Measurements from ENCODE around the gene ASL. TPM values are rescaled to one million over a fixed set of nuclear protein-coding genes. Genes with fewer than 3 reads are reported as not detected.
"Not testable (repeated sequence)": the region's sequence is repeated elsewhere in the genome, so short reads cannot be mapped to it uniquely, and the experiment has no call there.

The ASL gene
- total RNA-seq = 33.1 and 34.7 TPM in 2 replicates

- intact Hi-C loops (cut with micrococcal nuclease) = loop anchor here (1.0 to 10.0 kb wide), 6 partner anchors 38 to 552 kb away; partner anchors contain the start of genes CRCP, GUSB, KCTD7 and TPST1
Observed at GRCh38 chr7:66075590-66076461, at the start of gene ASL. ASL (plus strand) TSS chr7:66075819; CDS start chr7:66076082, 263 bp downstream.

GRCh38 chr7:66028342-66028741 is 47.3 kb upstream of the ASL start:
- intact Hi-C loops (cut with micrococcal nuclease) = not testable (repeated sequence)

- intact Hi-C loops (cut with micrococcal nuclease) = no loop called here
Observed at GRCh38 chr7:66033471-66034385, 41.9 kb upstream of the ASL start.

- intact Hi-C loops (cut with micrococcal nuclease) = not testable (repeated sequence)
Observed at GRCh38 chr7:66034436-66035010, 41.1 kb upstream of the ASL start.

GRCh38 chr7:66036382-66036781 is 39.2 kb upstream of the ASL start:
- intact Hi-C loops (cut with micrococcal nuclease) = no loop called here

GRCh38 chr7:66036788-66037187 is 38.8 kb upstream of the ASL start:
- intact Hi-C loops (cut with micrococcal nuclease) = no loop called here

GRCh38 chr7:66039094-66039670 is 36.4 kb upstream of the ASL start:
- intact Hi-C loops (cut with micrococcal nuclease) = no loop called here

GRCh38 chr7:66043681-66044497 is 31.7 kb upstream of the ASL start:
- intact Hi-C loops (cut with micrococcal nuclease) = no loop called here

- intact Hi-C loops (cut with micrococcal nuclease) = not testable (repeated sequence)
Observed at GRCh38 chr7:66044498-66044854, 31.1 kb upstream of the ASL start.

GRCh38 chr7:66047426-66047825 is 28.2 kb upstream of the ASL start:
- intact Hi-C loops (cut with micrococcal nuclease) = no loop called here

- intact Hi-C loops (cut with micrococcal nuclease) = not testable (repeated sequence)
Observed at GRCh38 chr7:66049886-66050285, 25.7 kb upstream of the ASL start.

- intact Hi-C loops (cut with micrococcal nuclease) = no loop called here
Observed at GRCh38 chr7:66050337-66050957, 25.2 kb upstream of the ASL start.

- intact Hi-C loops (cut with micrococcal nuclease) = no loop called here
Observed at GRCh38 chr7:66050990-66051448, 24.6 kb upstream of the ASL start.

GRCh38 chr7:66052447-66052846 is 23.2 kb upstream of the ASL start:
- intact Hi-C loops (cut with micrococcal nuclease) = no loop called here

GRCh38 chr7:66054063-66054462 is 21.6 kb upstream of the ASL start:
- intact Hi-C loops (cut with micrococcal nuclease) = no loop called here

- intact Hi-C loops (cut with micrococcal nuclease) = no loop called here
Observed at GRCh38 chr7:66055321-66055956, 20.2 kb upstream of the ASL start.

GRCh38 chr7:66060796-66061195 is 14.8 kb upstream of the ASL start:
- intact Hi-C loops (cut with micrococcal nuclease) = no loop called here

GRCh38 chr7:66069732-66070131 is 5.9 kb upstream of the ASL start:
- intact Hi-C loops (cut with micrococcal nuclease) = loop anchor here (10.0 kb wide), 1 partner anchor 135 kb away; the partner anchor contains the start of gene TPST1

GRCh38 chr7:66070222-66070621 is 5.4 kb upstream of the ASL start:
- intact Hi-C loops (cut with micrococcal nuclease) = loop anchor here (10.0 kb wide), 1 partner anchor 135 kb away; the partner anchor contains the start of gene TPST1

All from T-helper 2 cell treated with Interferon-gamma antibody and Interleukin-4, amounts not matched to agents 100 ng/mL and 5 ng/mL, for 36 hours (primary cell).